ENCODE measurements around the gene CD3G. TPM values are rescaled to one million over a fixed set of nuclear protein-coding genes. Genes with fewer than 3 reads are reported as not detected.
A peak's percentile ranks its signal among the peaks of the same experiment; 100 is the strongest.

CD3G gene
- total and polyA plus RNA-seq, 11 donors, result 0.10 to 4.3 (median 0.40) TPM; not detected in 4

DNA sequence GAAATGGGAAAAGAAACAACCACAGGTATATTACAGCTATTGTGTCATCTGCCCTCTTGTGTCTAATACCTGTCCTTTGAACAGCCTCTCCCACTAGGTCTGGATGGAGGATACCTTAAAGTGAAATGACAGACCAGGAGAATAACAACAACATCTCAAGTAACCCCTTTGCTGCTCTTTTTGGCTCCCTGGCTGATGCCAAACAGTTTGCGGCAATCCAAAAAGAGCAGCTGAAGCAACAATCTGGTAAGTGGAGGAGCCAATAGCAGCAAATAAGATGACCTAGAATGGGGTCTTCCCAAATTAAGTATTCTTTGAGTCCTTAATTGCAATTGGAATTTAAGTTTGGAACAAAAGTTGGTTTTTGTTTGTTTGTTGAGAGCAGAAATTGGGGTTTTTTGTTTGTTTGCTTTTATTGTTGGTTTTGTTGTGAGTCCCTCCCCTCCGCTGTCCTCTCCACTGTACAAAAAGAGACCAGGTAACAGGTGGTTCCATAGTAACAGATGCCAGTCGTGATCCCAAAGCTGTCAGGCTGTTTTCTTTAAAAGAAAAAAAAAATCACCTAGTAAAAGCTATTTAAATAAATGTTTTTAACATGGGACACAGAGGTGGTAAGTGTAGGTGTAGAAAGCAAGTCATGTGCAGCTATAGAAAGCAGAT lies 20.9 kb downstream of the CD3G start:
- 90 to 96% (median 94%) methylated on average over 3 of the region's 3 CpGs for WGBS, 4 donors
- H3K9me3 ChIP-seq, result no peaks in the 10 kb centered on the region
- H3K36me3 ChIP-seq, result peaks cover 0 to 70% (median 51%) of the 10 kb centered on the region in 9 donors
- no peaks in the 10 kb centered on the region for H3K27me3 ChIP-seq
- no peak overlapping the region for H3K4me3 ChIP-seq
- TF ChIP-seq, protein P1, sequence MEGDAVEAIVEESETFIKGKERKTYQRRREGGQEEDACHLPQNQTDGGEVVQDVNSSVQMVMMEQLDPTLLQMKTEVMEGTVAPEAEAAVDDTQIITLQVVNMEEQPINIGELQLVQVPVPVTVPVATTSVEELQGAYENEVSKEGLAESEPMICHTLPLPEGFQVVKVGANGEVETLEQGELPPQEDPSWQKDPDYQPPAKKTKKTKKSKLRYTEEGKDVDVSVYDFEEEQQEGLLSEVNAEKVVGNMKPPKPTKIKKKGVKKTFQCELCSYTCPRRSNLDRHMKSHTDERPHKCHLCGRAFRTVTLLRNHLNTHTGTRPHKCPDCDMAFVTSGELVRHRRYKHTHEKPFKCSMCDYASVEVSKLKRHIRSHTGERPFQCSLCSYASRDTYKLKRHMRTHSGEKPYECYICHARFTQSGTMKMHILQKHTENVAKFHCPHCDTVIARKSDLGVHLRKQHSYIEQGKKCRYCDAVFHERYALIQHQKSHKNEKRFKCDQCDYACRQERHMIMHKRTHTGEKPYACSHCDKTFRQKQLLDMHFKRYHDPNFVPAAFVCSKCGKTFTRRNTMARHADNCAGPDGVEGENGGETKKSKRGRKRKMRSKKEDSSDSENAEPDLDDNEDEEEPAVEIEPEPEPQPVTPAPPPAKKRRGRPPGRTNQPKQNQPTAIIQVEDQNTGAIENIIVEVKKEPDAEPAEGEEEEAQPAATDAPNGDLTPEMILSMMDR (IDR thresholded peaks at IDR 0.05), result no peak
- no peak for TF ChIP-seq POLR2A (IDR thresholded peaks at IDR 0.05)
- intact Hi-C loops (cut with DNase I), result no loop called here
- no peak for ATAC-seq
- H3K4me1 ChIP-seq, result peaks cover 0 to 43% (median 16%) of the 10 kb centered on the region in 12 donors
- DNase-seq, result no peak
- peak overlapping the region in 9 of 12 donors; percentile 64 to 87 (median 76) for H3K27ac ChIP-seq

DNA sequence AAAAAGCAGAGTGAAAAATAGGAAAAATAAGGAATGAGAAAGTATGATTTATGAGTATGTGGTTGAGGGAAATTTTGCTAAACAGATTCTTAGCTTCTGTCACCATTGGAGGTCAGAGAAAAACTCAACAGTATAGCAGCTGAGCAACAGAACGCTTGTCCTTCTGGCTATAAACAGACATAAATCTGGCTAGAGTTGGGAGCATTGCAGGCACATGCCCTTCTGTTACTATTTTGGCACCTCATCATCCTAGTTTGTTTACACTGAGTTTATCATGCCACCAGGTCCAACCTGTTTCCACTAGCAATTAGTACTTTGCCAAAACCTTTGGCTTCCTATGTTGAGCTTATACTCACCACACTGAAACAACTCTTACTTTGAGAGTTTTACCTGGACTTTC lies 22.1 kb downstream of the CD3G start:
- peaks cover 0 to 82% (median 63%) of the 10 kb centered on the region in 9 donors for H3K36me3 ChIP-seq
- ATAC-seq (peak; percentile 94 to 98 (median 96)), DNase-seq (peak in 1 of 5 donors; percentile 23)
- TF ChIP-seq, protein P1 (IDR thresholded peaks at IDR 0.05), result no peak
- no peak for TF ChIP-seq POLR2A (IDR thresholded peaks at IDR 0.05)
- intact Hi-C loops (cut with DNase I), result no loop called here
- no peaks in the 10 kb centered on the region for H3K27me3 ChIP-seq
- peak overlapping the region; percentile 59 to 92 (median 76) for H3K27ac ChIP-seq
- peaks cover 0 to 32% (median 4%) of the 10 kb centered on the region in 12 donors for H3K4me1 ChIP-seq
- H3K4me3 ChIP-seq, result no peak overlapping the region
- WGBS, 4 donors, result 42 to 64% (median 61%) methylated on average over 1 of the region's 1 CpG
- H3K9me3 ChIP-seq, result no peaks in the 10 kb centered on the region

DNA sequence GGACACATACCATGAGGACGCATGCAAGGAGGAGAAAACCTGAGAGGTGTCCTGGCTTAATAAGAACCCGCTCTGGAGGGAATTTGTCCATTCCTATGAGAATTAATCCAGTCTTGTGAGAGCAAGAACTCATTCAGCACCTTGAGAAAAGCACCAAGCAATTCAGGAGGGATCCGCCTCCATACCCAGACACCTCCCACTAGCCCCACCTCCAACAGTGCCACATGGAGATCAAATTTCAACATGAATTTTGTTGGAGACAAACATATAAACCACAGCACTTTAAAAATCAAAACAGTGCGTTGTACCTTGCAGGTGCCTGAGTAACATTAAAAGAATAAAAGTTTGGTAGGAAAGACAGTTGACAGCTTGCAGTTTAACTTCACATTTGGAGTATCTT lies 26.6 kb downstream of the CD3G start:
- ATAC-seq (no peak), DNase-seq (no peak)
- Histone ChIP-seq H3K27me3 (no peaks in the 10 kb centered on the region), H3K9me3 (no peaks in the 10 kb centered on the region), H3K4me1 (peaks cover 0 to 17% (median 0%) of the 10 kb centered on the region in 12 donors), H3K4me3 (no peak overlapping the region), H3K27ac (no peak overlapping the region), H3K36me3 (peaks cover 0 to 100% (median 98%) of the 10 kb centered on the region in 9 donors)
- intact Hi-C loops (cut with DNase I), result no loop called here
- TF ChIP-seq, protein P1 (IDR thresholded peaks at IDR 0.05), result no peak
- TF ChIP-seq POLR2A (IDR thresholded peaks at IDR 0.05), result no peak
- WGBS, 4 donors, result 91 to 98% (median 95%) methylated on average over 4 of the region's 4 CpGs

DNA sequence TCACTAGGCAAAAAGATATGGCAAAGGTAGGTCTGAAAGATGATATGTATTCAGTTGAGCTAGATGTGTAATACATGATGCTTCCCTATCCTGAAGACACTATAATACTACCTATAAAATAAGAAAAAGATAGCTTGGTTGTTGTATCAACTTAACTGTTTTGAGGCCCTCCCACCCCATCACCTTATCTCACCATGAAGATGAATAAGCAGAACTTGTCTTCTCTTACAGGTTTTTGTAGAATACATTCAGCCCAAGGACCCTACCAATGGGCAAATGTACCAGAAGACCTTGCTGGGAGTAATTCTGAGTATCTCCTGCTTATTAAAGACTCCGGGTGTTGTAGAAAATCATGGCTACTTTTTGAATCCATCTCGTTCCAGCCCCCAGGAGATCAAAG lies 29.1 kb downstream of the CD3G start:
- ATAC-seq, result no peak
- Histone ChIP-seq H3K27me3 (no peaks in the 10 kb centered on the region), H3K9me3 (no peaks in the 10 kb centered on the region), H3K4me1 (no peaks in the 10 kb centered on the region), H3K36me3 (peaks cover 0 to 100% (median 100%) of the 10 kb centered on the region in 9 donors), H3K27ac (no peak overlapping the region), H3K4me3 (no peak overlapping the region)
- intact Hi-C loops (cut with DNase I), result no loop called here
- TF ChIP-seq, protein P1 (IDR thresholded peaks at IDR 0.05), result no peak
- no peak for TF ChIP-seq POLR2A (IDR thresholded peaks at IDR 0.05)
- no peak for DNase-seq
- 87 to 98% (median 95%) methylated on average over 2 of the region's 2 CpGs for WGBS, 4 donors

Measured in heart left ventricle (tissue), 16 donors.